HTR-8/SVneo (cell line): ENCODE data around the gene GADD45B.
"Not testable (repeated sequence)": the region's sequence is repeated elsewhere in the genome, so short reads cannot be mapped to it uniquely, and the experiment has no call there.

ENCODE experiments used
- DNase-seq: peaks from one replicate; pipeline ENCODE4 v3.0.0; 2011; ENCODE audit warnings: low spot score, mixed read lengths; ENCODE audit not compliant: insufficient read length
- FAIRE-seq: peaks from 2 replicates; lab custom pipeline; 2011; peaks lifted over from hg19 to GRCh38; lab: Jason Lieb, UNC

The GADD45B gene

DNA sequence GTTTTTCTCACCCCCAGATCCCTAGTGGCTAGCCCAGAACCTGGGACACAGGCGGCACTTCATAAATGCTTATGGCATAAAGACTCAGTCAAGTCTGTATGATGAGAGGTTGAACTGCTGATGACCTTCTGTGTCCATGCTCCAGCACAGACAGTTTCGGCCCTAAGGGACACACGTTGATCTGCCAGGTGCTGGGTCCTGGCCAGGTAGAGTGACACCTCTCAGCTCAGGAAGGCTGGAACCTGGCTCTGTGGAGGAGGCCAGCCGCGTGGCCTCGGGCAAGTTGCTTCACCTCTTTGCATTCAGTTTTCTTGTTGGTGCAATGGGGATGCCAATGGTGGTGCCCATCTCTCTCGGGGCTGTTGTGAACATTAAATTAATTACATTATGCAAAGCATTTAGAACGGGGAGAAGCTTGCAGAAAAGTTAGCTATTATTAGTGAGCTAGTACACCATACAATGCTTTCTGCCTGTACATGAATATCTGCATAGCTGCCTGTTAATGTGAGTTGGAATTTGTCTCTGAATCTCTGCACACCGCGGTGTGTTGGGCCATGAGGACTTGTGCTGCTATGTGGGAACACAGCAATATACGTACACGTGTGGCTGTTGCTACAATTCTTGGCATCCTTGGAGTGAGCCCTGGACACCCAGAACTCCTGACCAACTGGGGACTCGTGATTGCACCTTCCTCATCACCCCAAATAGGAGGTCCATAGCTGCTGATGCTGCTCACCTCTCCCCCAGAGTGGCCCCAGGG, 8.4 kb downstream of the GADD45B start:
- FAIRE-seq: no peak
- DNase-seq: no peak

DNA sequence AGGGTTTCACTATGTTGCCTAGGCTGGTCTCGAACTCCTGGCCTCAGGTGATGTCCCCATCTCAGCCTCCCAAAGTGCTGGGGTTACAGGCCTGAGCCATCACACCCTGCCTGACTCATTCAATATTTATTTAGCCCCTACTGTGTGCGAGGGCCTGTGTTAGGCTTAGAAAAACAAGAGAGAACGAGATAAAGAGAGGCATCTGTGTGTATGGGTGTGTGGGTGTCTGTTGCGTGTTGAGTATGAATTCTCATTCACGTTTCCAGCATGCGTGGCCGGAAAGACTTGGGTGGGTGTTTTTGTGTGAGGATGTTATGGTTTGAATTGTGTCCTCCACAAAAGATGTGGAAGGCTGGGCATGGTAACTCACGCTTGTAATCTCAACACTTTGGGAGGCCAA, 9.5 kb downstream of the GADD45B start:
- DNase-seq (no peak), FAIRE-seq (no peak)

DNA sequence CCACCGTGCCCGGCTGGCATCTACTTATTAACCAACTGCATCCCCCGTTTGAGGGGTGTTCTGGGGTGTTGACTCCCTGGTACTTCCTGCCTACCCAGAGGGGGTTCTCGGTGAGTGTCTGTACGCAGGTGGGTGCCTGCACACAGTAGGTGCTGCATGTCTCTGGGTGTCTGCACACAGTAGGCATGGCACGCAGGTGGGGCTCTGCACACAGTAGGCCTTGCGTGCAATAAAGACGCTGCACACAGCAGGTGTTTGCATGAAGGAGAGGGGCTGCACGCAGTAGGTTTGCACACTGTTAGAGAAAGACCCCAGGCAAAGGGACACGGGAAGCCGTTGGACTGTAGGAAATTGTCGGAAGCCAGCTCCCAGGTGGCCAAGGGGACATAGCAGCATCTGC, 11.2 kb downstream of the GADD45B start:
- FAIRE-seq (no peak), DNase-seq (no peak)

DNA sequence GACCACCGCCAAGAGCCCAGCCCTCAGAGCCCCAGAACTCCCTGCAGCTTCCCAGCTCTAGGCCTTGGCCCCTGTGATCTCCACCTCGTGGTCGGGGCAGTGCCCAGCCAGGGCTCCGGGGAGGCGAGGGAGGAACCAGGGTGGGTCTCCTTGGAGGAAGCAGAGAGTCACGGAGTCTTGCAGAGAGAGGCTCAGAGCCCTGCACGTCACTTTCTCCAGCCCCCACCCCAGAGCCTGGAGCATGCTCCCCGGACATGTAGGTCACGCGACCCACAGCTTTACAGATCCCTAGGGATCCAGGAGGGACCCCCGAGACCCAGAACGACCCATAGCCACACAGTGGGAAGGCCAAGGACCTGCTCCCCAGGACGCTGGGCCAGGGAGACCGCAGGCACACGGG, 11.9 kb downstream of the GADD45B start:
- FAIRE-seq: no peak
- no peak for DNase-seq

DNA sequence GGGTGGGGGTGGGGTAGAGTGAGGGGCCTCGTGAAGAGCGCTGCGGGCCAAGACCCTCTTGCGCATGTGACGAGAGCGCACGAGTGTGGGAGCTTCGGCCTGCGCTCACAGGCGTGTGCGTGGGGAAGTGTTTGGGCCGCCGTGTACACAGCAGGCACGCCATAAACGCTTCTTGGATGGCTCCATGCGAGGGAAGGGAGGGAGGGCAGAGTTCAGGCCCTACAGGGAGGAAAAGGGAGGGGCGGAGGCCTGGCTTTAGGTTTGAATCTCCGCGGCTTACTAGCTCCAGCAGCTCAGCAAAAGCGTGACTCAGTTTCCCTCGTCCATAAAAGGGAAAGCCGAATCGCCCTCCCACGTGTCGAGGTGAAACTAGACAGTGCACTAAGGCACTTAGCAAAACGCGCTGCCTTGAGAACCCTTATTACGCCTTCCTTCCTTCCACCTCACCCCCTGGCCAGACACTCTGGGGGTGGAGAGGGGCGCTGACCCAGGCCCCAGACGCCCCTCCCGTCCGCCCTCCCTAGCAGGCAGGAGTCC, 12.5 kb downstream of the GADD45B start:
- no peak for FAIRE-seq
- DNase-seq: no peak

DNA sequence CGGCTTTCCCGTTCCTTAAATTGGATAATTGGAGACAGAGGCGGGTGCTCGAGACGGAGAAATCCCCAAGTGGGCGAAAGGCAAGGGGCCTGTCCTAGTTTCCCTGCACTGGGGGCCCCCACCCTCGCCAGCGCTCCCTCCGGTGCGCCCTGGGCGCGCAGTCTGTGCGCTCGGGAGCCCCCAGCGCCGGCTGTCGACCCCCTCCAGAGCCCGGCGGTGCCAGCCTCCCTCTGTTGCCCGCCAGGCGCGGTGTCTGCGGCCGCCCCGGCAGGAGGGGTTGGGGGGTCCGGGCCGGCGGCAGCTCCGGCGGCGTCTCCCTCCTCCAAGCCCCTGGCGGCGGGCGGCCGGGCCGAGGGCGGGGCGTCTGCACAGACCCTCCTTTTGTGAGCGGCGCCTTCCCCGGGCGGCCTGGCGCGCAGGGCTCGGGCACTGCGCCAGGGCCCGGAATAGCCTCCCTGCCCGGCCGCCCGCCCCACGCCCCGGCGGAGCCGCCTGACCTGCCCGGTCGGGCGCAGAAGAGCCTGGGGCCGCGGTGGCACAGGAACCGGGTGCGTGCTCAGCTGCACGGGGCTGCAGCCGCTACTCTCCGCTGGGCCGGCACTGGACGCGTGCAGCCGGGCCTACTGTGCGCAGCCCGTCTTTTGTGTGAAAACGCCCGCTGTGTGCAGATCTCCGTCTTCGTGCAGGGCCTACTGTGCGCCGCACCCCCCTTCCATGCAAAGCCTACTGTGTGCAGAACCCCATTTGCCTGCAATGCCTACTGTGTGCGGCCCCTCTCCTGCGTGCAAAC, 13.2 kb downstream of the GADD45B start:
- FAIRE-seq: no peak
- no peak for DNase-seq

DNA sequence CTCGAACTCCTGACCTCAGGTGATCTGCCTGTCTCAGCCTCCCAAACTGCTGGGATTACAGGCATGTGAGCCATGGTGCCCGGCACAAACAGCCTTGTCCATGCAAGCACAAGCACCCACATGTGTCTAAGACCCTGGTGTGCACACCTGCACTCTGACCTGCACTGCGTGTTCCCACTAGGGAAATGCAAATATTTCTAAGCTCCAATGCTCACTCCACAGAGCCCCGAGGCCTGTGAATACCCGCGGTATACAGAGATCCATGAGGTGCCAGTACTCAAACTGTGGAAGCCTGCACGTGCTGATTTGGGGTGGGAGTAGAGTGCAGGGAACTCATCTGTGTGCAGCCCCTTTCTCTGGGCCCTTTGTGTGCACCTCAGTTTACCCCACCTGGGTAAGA, 14.7 kb downstream of the GADD45B start:
- no peak for FAIRE-seq
- no peak for DNase-seq

DNA sequence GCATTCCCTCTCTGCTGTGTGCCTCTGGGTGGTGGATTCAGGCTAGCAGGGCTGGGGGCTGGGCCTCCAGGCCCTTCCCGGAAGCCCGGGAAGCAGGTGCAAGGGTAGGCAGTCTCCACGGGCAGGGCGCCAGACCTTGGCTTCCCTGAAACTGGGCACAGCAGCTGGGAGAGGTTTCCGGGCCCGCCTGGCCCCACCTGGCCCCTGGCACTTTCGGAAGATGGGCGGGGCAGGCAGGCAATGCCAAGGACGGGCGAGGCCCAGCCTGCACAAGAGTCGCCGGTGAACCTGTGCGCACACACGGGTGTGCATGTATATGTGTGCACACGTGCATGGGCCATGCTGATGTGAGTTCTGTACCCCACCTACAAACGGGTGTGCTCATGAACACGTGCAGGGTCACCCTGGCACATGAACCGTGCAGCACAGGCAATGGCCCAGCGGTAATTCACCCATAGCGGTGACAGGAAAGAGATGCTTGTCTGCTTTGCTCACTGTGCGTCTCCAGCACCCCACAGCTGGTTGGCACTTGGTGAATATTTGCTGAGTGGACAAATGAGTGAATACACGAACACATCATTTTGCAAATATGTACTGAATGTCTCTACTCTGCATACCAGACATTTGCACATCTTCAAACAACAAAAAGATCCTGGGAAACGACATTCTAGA, 15.3 kb downstream of the GADD45B start:
- FAIRE-seq (peak; percentile 94), DNase-seq (peak; percentile 71)

DNA sequence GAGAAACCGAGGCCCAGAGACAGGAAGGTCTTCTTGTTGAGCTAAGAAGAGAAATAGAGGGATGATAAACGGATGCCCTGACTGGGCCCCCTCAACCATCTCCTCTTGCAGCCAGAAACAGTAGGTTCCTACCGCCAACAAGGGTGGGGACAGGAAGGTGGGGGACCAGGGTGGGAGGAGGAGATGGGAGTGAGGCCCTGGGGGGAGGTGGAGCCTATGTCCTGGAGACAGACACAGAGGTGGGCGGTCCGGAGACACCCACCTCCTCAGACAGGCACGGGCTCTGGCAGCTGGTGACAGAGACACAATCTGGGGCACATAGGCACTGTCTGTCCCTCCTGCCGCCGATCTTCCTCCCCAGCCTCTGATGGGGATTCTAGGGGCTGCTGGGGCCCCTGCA, 16.9 kb downstream of the GADD45B start:
- FAIRE-seq: no peak
- DNase-seq: no peak

DNA sequence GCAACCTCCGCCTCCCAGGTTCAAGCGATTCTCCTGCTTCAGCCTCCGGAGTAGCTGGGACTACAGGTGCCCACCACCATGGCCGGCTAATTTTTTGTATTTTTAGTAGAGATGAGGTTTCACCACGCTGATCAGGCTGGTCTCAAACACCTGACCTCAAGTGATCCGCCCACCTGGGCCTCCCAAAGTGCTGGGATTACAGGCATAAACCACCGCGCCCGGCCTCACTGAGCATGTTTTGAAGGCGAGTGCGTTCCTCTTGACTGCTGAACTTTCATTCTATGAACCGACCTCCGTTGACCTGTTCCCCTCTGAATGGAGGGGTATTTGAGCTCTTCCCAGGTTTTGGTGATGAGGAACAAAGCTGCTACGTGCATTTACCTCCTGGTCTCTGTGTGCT, 17.5 kb downstream of the GADD45B start:
- not testable (repeated sequence) for DNase-seq, FAIRE-seq

DNA sequence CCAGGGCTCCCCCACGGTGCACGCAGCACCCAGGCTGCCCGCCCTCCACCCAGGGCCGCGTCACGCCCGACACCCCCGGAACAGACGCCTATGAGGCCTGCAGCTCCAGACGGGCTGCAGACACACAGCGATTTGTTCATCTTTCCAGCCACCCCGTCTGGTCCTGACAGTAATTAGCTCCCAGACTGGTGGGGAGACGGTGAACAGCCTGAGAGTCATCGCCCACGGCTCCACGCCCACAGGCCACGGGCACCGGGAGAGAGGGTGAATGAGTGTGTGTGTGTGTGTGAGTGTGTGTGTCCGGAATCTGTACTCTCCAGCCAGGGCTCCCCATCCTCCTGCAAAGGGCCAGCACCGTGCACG, 18.1 kb downstream of the GADD45B start:
- FAIRE-seq: no peak
- DNase-seq: no peak

DNA sequence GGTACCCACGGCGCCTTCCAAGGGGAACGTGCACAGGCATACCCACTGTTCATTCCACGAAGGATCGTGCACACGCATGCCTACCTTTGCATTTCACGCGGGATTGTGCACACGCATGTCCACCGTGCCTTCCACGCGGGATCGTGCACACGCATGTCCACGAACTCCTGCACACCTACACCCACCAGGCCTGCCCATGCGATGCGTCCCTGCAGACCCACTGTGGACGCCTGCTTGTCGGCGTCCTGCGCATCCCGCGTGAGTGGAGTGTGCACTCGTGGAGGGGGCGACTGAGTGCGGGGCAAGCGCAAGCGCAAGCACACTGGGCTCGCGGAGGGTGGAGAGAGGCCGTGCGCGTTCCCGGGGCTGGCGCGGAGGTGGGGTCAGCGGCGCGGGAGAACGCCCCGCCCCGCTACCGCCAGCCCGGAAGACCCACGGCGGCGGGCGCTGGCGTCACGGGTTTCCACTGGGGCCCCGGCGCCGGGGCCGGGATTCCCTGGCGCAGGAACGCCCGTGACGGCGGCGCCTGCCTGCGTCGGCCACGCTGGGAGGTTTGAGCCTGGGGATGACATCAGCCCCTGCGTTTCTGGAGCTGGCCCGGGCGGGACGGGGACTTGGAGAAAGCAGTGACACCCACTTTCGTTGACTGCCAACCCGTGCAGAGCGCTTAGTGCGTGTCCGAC, 18.7 kb downstream of the GADD45B start:
- FAIRE-seq (no peak), DNase-seq (no peak)

DNA sequence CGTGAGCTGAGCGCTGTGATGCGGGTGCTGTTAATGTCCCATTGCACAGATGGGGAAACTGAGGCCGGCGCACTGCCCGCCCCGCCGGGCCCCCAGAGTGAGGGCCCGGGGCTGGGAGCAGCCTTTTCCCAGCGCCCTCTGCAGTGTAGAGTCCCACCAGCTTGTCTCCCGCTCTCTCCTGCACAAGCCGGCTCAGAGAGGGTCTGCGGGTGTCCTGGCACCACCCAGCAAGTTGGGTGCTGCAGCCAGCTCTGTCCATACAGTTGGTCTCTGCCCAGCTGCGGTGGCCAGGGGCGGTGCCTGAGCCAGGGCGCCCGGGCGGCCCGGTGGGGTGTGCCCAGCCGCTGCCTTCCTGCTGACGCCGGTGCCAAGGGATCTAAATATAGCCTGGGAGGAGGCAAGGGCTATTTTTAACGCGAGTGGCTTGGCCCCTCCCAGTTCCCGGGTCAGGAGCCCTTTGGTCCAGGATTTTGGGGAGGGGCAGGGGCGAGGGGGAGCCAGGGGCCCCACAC, 19.3 kb downstream of the GADD45B start:
- no peak for DNase-seq
- FAIRE-seq: no peak

DNA sequence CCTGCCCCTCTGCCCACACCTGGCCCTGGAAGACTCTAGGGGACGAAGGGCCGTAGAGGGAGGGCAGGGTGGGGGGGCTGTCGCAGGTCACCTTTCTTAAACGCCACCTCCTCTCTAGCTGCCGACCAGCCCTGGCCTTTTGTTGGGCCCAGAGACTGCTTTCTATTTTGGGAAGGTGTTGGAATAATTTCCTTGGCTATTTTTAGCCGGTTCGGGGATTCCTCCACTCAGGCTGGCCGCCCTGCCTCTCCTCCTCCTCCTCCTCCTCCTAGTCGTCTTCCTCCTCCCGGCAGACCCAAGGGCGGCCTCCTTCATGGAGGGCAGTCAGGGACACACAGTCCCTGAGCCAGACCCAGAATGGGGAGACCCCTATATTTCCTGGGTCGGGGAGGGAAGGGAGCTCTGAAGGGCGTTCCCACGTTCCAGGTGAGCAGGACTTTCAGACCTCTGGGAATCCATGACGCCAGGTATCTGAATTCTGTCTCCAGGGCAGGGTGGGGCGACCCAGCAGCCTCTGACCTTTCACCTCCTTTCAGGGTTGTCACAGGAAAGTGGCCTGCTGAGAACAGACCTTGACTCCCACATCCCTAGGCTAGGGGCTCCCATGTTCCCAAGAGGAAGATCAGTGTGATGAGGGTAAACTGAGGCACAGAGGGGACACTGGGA, 19.9 kb downstream of the GADD45B start:
- DNase-seq (no peak), FAIRE-seq (no peak)

DNA sequence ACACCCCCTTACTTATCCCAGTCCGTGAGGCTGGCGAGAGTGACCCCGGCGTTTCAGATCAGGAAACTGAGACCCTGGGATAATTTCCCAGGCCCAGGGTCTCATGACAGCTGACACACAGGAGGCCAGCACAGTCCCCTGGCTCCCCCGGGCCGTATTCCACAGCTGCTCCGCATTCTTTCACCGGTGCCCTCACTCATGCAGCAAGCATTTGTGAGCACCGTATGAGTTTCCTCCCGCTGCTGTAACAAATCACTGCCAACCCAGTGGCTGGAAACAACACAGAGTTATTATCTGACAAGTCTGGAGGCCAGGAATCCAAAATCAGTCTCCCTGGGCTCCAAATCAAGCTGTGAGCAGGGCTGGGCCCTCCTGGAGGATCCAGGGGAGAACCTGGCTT, 21.3 kb downstream of the GADD45B start:
- DNase-seq: no peak
- no peak for FAIRE-seq

DNA sequence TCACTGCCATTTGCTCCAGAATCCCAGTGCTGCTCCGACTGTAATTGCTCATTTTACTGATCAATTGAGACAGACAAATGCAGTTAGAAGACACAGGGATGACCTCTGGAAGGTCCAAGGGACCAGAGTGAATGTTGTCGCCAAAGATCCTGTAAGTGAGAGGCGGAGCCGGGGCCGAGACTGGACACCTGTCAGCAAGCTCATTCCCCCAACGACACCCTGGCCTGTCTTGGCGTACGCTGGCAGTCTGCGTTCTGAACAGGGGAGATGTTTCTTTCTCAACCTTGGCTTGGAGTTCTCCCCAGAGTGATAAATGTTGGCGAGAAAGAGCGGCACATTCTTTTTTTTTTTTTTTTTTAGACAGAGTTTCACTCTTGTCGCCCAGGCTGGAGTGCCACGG, 24.2 kb downstream of the GADD45B start:
- FAIRE-seq (no peak), DNase-seq (no peak)

DNA sequence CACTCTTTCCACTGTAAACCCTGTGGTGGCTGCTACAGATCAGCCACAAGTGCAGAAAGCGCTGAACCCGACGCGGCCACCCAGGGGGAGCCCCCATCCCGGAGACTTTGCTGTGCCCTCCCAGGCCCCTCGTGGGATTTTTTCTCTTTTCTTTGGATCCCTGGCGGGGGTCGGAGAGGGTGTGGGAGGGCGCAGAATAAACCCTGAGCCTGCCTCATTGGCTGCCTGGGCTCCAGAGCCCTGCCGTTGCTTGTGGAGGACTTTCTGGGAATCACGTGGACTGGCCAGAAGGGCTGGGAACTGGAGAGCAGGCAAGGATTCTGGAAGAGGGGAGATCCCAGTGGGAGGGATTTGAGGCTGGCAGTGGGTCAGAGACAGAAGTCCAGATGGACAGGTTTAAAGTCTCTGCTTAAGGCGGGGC, 24.9 kb downstream of the GADD45B start:
- DNase-seq (no peak), FAIRE-seq (no peak)

DNA sequence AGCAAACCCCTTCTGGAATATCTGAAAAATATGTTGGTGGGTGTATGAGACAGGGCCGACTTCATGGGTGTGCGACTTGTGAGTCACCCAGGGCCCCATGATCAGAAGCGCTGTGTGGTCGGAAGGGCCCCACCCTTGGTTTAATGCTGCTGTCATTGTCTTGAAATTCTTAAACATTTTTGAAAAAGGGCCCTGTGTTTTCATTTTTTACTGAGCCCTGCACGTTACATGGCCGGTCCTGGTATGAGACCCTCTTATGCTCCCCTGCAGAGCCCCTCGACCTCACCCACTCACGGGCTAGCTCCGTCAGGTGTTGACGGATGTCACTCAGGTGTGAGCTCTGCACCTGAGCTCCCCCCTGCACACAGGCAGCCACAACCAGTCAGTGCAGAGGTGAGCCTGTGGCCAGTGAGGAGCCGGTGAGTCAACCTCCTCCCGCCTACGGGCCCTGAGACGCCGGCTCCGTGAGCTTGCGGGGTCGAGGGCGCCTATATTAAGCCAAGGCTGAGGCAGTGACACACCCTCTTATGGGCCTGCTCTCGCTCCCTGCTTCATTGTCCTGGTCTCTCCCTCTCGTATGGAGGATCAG, 27.7 kb downstream of the GADD45B start:
- FAIRE-seq: no peak

DNA sequence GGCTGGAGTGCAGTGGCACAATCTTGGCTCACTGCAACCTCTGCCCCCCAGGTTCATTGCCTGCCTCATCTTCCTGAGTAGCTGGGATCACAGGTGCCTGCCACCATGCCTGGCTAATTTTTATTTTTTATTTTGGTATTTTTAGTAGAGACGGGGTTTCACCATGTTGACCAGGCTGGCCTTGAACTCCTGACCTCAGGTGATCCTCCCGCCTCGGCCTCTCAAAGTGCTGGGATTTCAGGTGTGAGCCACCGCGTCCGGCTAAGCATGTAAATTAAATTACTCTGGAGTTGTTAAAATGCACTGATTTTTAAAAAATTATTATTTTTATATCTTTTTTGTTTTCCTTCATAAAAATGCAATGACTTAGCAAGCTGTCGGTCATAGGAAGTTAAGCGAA, 30.7 kb downstream of the GADD45B start:
- not testable (repeated sequence) for FAIRE-seq, DNase-seq

More for the DNA sequence above, 27.7 kb downstream of the GADD45B start:
- no peak for DNase-seq
